ENCODE data around the gene BACH2. TPM values are rescaled to one million over a fixed set of nuclear protein-coding genes. Genes with fewer than 3 reads are reported as not detected.

Gene BACH2
- total RNA-seq, 1 donor from 2014 or later: 90.4 TPM

DNA sequence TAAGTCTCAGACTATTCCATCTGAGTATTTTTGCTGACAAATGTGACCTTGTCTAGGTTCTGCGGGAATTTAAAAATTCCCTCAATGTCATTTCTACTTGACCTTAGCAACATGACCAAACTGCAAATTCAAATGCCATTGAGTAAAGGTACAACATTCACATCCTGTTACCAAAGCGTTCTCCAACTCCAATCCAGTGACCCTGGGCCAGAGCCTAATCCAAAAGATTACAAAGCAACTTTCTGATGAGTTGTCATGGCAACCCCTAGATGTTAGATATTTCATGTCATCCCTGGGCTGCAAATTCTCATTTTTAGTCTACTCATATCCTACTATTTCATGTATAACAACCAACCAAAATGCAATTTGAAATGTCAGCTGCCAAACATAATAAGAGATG, 65.3 kb downstream of the BACH2 start:
- Mint-ChIP-seq H3K9me3 (no peaks in the 10 kb centered on the region), H3K27me3 (no peaks in the 10 kb centered on the region), H3K27ac (peak overlapping the region; percentile 78), H3K4me1 (peaks cover 71% of the 10 kb centered on the region), H3K36me3 (ENCODE audit: low read depth) (peaks cover 58% of the 10 kb centered on the region), H3K4me3 (no peak overlapping the region)
- no peak for ATAC-seq (ENCODE audit: low read depth)
- TF ChIP-seq, protein P1, sequence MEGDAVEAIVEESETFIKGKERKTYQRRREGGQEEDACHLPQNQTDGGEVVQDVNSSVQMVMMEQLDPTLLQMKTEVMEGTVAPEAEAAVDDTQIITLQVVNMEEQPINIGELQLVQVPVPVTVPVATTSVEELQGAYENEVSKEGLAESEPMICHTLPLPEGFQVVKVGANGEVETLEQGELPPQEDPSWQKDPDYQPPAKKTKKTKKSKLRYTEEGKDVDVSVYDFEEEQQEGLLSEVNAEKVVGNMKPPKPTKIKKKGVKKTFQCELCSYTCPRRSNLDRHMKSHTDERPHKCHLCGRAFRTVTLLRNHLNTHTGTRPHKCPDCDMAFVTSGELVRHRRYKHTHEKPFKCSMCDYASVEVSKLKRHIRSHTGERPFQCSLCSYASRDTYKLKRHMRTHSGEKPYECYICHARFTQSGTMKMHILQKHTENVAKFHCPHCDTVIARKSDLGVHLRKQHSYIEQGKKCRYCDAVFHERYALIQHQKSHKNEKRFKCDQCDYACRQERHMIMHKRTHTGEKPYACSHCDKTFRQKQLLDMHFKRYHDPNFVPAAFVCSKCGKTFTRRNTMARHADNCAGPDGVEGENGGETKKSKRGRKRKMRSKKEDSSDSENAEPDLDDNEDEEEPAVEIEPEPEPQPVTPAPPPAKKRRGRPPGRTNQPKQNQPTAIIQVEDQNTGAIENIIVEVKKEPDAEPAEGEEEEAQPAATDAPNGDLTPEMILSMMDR (IDR thresholded peaks at IDR 0.05): no peak
- intact Hi-C loops (cut with micrococcal nuclease): no loop called here
- ChIA-PET POLR2A (no interaction called here), CTCF (no interaction called here)
- no peak for DNase-seq

GRCh38 chr6:90230548-90231215, 66.0 kb downstream of the BACH2 start:
- peaks cover 60% of the 10 kb centered on the region for H3K36me3 Mint-ChIP-seq (ENCODE audit: low read depth)
- DNase-seq: no peak
- no peak for ATAC-seq (ENCODE audit: low read depth)
- H3K27ac Mint-ChIP-seq: peak overlapping the region; percentile 50
- no peaks in the 10 kb centered on the region for H3K27me3 Mint-ChIP-seq
- CTCF ChIA-PET: interaction anchor here (0.8 kb wide), 1 partner anchor 42 kb away, joined by 3 read pairs; no protein-coding TSS in a partner anchor
- no peaks in the 10 kb centered on the region for H3K9me3 Mint-ChIP-seq
- intact Hi-C loops (cut with micrococcal nuclease): no loop called here
- TF ChIP-seq, protein P1 (IDR thresholded peaks at IDR 0.05): no peak
- H3K4me1 Mint-ChIP-seq: peaks cover 67% of the 10 kb centered on the region
- POLR2A ChIA-PET: no interaction called here
- H3K4me3 Mint-ChIP-seq: no peak overlapping the region

GRCh38 chr6:90229331-90230010, 67.2 kb downstream of the BACH2 start:
- Mint-ChIP-seq H3K4me3 (no peak overlapping the region), H3K27me3 (no peaks in the 10 kb centered on the region), H3K4me1 (peaks cover 60% of the 10 kb centered on the region), H3K36me3 (ENCODE audit: low read depth) (peaks cover 64% of the 10 kb centered on the region), H3K27ac (peak overlapping the region; percentile 26), H3K9me3 (no peaks in the 10 kb centered on the region)
- ATAC-seq (ENCODE audit: low read depth) (no peak), DNase-seq (no peak)
- TF ChIP-seq, protein P1 (IDR thresholded peaks at IDR 0.05): no peak
- intact Hi-C loops (cut with micrococcal nuclease): no loop called here
- CTCF ChIA-PET: no interaction called here
- POLR2A ChIA-PET: no interaction called here

GRCh38 chr6:90227673-90228072, 69.0 kb downstream of the BACH2 start:
- DNase-seq (no peak), ATAC-seq (ENCODE audit: low read depth) (no peak)
- ChIA-PET CTCF (interaction anchor here (1.3 kb wide), 1 partner anchor 287 kb away, joined by 3 read pairs; no protein-coding TSS in a partner anchor), POLR2A (interaction anchor here (1.8 kb wide), 1 partner anchor 9 kb away, joined by 4 read pairs; no protein-coding TSS in a partner anchor)
- H3K4me3 Mint-ChIP-seq: no peak overlapping the region
- TF ChIP-seq, protein P1 (IDR thresholded peaks at IDR 0.05): no peak
- H3K36me3 Mint-ChIP-seq (ENCODE audit: low read depth): peaks cover 68% of the 10 kb centered on the region
- H3K4me1 Mint-ChIP-seq: peaks cover 52% of the 10 kb centered on the region
- intact Hi-C loops (cut with micrococcal nuclease): no loop called here
- H3K9me3 Mint-ChIP-seq: peaks cover 8% of the 10 kb centered on the region
- peak overlapping the region; percentile 35 for H3K27ac Mint-ChIP-seq
- no peaks in the 10 kb centered on the region for H3K27me3 Mint-ChIP-seq

- H3K9me3 Mint-ChIP-seq: peaks cover 10% of the 10 kb centered on the region
- ChIA-PET POLR2A (interaction anchor here (1.8 kb wide), 1 partner anchor 8 kb away, joined by 4 read pairs; no protein-coding TSS in a partner anchor), CTCF (interaction anchor here (1.3 kb wide), 1 partner anchor 287 kb away, joined by 3 read pairs; no protein-coding TSS in a partner anchor)
- ATAC-seq (ENCODE audit: low read depth): no peak
- DNase-seq: no peak
- TF ChIP-seq, protein P1 (IDR thresholded peaks at IDR 0.05): no peak
- intact Hi-C loops (cut with micrococcal nuclease): no loop called here
- peak overlapping the region; percentile 35 for H3K27ac Mint-ChIP-seq
- no peak overlapping the region for H3K4me3 Mint-ChIP-seq
- peaks cover 70% of the 10 kb centered on the region for H3K36me3 Mint-ChIP-seq (ENCODE audit: low read depth)
- peaks cover 54% of the 10 kb centered on the region for H3K4me1 Mint-ChIP-seq
- no peaks in the 10 kb centered on the region for H3K27me3 Mint-ChIP-seq
Measured at GRCh38 chr6:90227213-90227612, 69.4 kb downstream of the BACH2 start.
